ENCODE data around the gene TSEN34.

- TF ChIP-seq POLR2A (IDR thresholded peaks at IDR 0.05; ENCODE audit: low read depth) (no peak), CTCF (IDR thresholded peaks at IDR 0.05) (no peak)
Observed at GRCh38 chr19:54162884-54163283, 28.2 kb upstream of the TSEN34 start.
